Spleen (tissue), 11 donors: ENCODE results near the gene RAD51B. TPM values are rescaled to one million over a fixed set of nuclear protein-coding genes. Genes with fewer than 3 reads are reported as not detected.
A peak's percentile ranks its signal among the peaks of the same experiment; 100 is the strongest.
"Not testable (repeated sequence)": the region's sequence is repeated elsewhere in the genome, so short reads cannot be mapped to it uniquely, and the experiment has no call there.

Experiments
- DNase-seq: peaks from one replicate; pipeline ENCODE4 v3.0.0-alpha.2; 2020
- H3K27ac ChIP-seq, 8 donors: fragments of 200-600 bp; sonication (generic) in 7 of 8; 1 replicate in 4 of 8; 2 replicates in 4 of 8; pipeline versions ENCODE4 v1.5.0 to v1.8.0; 2016 to 2021; ENCODE audit warnings: inconsistent platforms in 4 of 8, mild to moderate bottlenecking in 4 of 8, moderate library complexity in 1 of 8
- H3K27me3 ChIP-seq, 7 donors: fragments of 200-600 bp; sonication (generic) in 6 of 7; replicated peaks in 1 of 7; 1 replicate in 4 of 7; 2 replicates in 3 of 7; pipeline versions ENCODE4 v1.5.0 to v1.8.0; 2016 to 2021; ENCODE audit warnings: inconsistent platforms in 3 of 7, mild to moderate bottlenecking in 1 of 7
- H3K36me3 ChIP-seq, 6 donors: fragments of 200-600 bp; sonication (generic) in 5 of 6; 1 replicate in 4 of 6; 2 replicates in 2 of 6; pipeline versions ENCODE4 v1.5.0 to v1.8.0; 2016 to 2021; ENCODE audit warnings: inconsistent platforms in 2 of 6
- H3K4me1 ChIP-seq, 6 donors: fragments of 200-600 bp; sonication (generic) in 5 of 6; 1 replicate in 3 of 6; 2 replicates in 3 of 6; pipeline versions ENCODE4 v1.5.0 to v1.8.0; 2016 to 2021; ENCODE audit warnings: inconsistent platforms in 3 of 6
- H3K4me3 ChIP-seq, 8 donors: fragments of 200-600 bp; sonication (generic) in 7 of 8; 1 replicate in 4 of 8; 2 replicates in 4 of 8; pipeline versions ENCODE4 v1.5.0 to v1.8.0; 2016 to 2021; ENCODE audit warnings: inconsistent platforms in 4 of 8, mild to moderate bottlenecking in 4 of 8, moderate library complexity in 2 of 8
- H3K9me3 ChIP-seq, 8 donors: fragments of 200-600 bp; sonication (generic) in 7 of 8; 1 replicate in 4 of 8; 2 replicates in 4 of 8; pipeline versions ENCODE4 v1.5.0 to v1.8.0; 2016 to 2021; ENCODE audit warnings: inconsistent platforms in 4 of 8
- POLR2A ChIP-seq, 3 donors: fragments of 450-650 bp; IDR thresholded peaks; one replicate each; pipeline ENCODE4 v1.5.1; 2017; ENCODE audit warnings: antibody characterized with exemption in 3 of 3, mild to moderate bottlenecking in 1 of 3
- POLR2AphosphoS5 ChIP-seq, 3 donors: sonication (generic); formaldehyde crosslinking; IDR thresholded peaks; one replicate each; pipeline ENCODE4 v1.5.1; 2017; ENCODE audit warnings: antibody characterized with exemption in 3 of 3
- WGBS, 5 donors: extraction: QIAGEN DNeasy Blood & Tissue Kit in 3 of 5; methylation state at CpG; one replicate each; pipeline versions ENCODE4 v1.1.5 to v1.1.7; 2013 to 2018; 5-methylcytosine and 5-hydroxymethylcytosine counted together
- intact Hi-C: fragments of 100-400 bp; cut with DNase I; formaldehyde crosslinking; loops from one replicate; pipeline ENCODE4 v1.15.0; 2023; ENCODE audit warnings: low total_unique reads
- polyA plus RNA-seq, 3 donors: library from polyadenylated mRNA; stranded (reverse); fragments of 200-250 nt; gene quantifications; one replicate each; pipeline ENCODE4 v1.2.1, GENCODE V29; 2013
- total RNA-seq, 7 donors: library from RNA; depleted of rRNA in 3 of 7; stranded (reverse); fragments of >200 nt in 3 of 7; fragmentation: NEBNext Ultra II Directional in 4 of 7; extraction: Animal tissue kit (Norgen Biotek cat#: 25700) in 4 of 7; gene quantifications; one replicate each; pipeline versions ENCODE4 v1.1.0 to v1.2.1, GENCODE V29; 2016 to 2021
- TF ChIP-seq, protein P1 (sequence below), 11 experiments: fragments of 200-600 bp in 7 of 11; fragments of 450-650 bp in 4 of 11; sonication (generic) in 4 of 11; IDR thresholded peaks in 8 of 11; conservative IDR thresholded peaks in 3 of 11; 1 replicate in 7 of 11; 2 replicates in 4 of 11; pipeline versions ENCODE4 v1.4.0 to v1.8.0; 2016 to 2021; ENCODE audit warnings: antibody characterized with exemption in 11 of 11, inconsistent platforms in 4 of 11, mild to moderate bottlenecking in 1 of 11
- donor health status: healthy with polysubstance abuse.
- donor health status: DM: no; HTN: no; CAD: no; lungs with moderate emphysema.
- donor health status: DM: no; HTN: no; CAD: no.
- donor health status: Bipolar disorder and iron deficiency.
- donor health status: healthy.
- donor health status: DM: no; HTN: no; CAD: no.
- donor health status: DM: yes; HTN: yes; CAD: no.

RAD51B gene
- total and polyA plus RNA-seq, 10 donors: 4.2 to 43.7 (median 29.8) TPM

DNA sequence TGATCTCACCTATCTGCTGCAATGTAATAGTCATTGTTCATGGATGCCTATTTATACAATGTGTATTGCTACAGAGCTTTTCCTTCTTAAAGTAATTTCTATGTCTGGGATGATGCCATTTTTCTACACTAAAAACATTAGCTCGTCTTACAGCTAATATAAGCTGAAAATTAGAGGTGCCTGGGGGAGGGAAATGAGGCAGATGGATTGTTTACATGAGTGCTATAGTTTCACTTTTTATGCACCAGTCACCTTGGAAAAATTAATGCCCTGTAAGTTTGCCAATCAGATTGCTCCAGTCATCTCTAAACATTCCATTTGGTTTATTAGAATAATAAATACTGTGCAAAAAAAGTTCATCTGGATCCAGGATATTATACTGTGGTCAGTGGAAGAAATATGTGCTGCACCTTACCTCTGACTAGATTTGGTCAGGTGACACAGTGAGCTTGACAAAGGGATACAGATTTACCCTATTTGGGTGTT lies 436.2 kb downstream of the RAD51B start:
- H3K4me1 ChIP-seq: peaks cover 6 to 57% (median 22%) of the 10 kb centered on the region in 6 donors
- no peak overlapping the region for H3K4me3 ChIP-seq
- H3K27ac ChIP-seq: no peak overlapping the region
- no peak for DNase-seq
- H3K9me3 ChIP-seq: no peaks in the 10 kb centered on the region
- intact Hi-C loops: no loop called here
- H3K27me3 ChIP-seq: no peaks in the 10 kb centered on the region
- TF ChIP-seq, protein P1, sequence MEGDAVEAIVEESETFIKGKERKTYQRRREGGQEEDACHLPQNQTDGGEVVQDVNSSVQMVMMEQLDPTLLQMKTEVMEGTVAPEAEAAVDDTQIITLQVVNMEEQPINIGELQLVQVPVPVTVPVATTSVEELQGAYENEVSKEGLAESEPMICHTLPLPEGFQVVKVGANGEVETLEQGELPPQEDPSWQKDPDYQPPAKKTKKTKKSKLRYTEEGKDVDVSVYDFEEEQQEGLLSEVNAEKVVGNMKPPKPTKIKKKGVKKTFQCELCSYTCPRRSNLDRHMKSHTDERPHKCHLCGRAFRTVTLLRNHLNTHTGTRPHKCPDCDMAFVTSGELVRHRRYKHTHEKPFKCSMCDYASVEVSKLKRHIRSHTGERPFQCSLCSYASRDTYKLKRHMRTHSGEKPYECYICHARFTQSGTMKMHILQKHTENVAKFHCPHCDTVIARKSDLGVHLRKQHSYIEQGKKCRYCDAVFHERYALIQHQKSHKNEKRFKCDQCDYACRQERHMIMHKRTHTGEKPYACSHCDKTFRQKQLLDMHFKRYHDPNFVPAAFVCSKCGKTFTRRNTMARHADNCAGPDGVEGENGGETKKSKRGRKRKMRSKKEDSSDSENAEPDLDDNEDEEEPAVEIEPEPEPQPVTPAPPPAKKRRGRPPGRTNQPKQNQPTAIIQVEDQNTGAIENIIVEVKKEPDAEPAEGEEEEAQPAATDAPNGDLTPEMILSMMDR (IDR thresholded peaks at IDR 0.05 in 8 of 11, conservative IDR thresholded peaks at IDR 0.05 in 3 of 11): no peak
- no peak for TF ChIP-seq POLR2AphosphoS5 (IDR thresholded peaks at IDR 0.05)
- TF ChIP-seq POLR2A (IDR thresholded peaks at IDR 0.05): no peak
- WGBS, 5 donors: 84 to 94% (median 92%) methylated on average over 1 of the region's 1 CpG
- no peaks in the 10 kb centered on the region for H3K36me3 ChIP-seq

DNA sequence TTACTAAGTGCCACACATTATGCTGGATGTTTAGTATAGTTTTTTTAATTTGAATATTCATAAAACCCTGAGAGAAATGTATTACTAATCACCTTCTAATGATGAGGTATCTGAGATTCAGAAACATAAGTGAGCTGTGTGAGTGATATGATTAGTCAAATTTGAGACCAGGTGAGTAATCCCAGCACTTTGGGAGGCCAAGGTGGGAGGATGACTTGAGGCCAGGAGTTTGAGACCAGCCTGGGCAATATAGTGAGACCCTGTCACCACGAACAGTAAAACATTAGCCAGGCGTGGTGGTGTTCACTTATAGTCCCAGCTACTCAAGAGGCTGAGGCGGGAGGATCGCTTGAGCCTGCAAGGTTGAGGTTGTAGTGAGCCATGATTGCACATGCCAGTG lies 438.4 kb downstream of the RAD51B start:
- Histone ChIP-seq H3K9me3 (no peaks in the 10 kb centered on the region), H3K4me3 (no peak overlapping the region), H3K27me3 (no peaks in the 10 kb centered on the region), H3K27ac (no peak overlapping the region), H3K4me1 (peaks cover 0 to 57% (median 20%) of the 10 kb centered on the region in 6 donors), H3K36me3 (no peaks in the 10 kb centered on the region)
- TF ChIP-seq POLR2A (IDR thresholded peaks at IDR 0.05) (no peak), POLR2AphosphoS5 (IDR thresholded peaks at IDR 0.05) (no peak)
- TF ChIP-seq, protein P1 (IDR thresholded peaks at IDR 0.05 in 8 of 11, conservative IDR thresholded peaks at IDR 0.05 in 3 of 11): no peak
- intact Hi-C loops: no loop called here
- no peak for DNase-seq
- WGBS, 5 donors: 94 to 99% (median 95%) methylated on average over 4 of the region's 4 CpGs

DNA sequence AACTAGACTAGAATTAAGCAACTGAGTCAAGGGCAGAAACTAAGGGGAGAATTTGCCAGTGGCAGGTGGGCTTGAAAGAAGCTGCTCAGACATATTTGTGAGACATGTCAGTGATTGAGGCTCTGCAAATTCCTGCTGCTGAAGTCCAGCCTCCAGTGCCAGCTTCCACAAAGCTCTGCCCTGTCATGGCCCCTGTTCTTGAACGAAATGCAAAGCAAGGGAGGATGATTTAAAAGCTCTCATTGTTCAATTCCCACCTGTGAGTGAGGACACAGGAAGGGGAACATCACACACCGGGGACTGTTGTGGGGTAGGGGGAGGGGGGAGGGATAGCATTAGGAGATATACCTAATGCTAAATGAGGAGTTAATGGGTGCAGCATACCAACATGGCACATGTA lies 439.4 kb downstream of the RAD51B start:
- H3K4me3 ChIP-seq, H3K36me3 ChIP-seq, intact Hi-C loops, H3K9me3 ChIP-seq, H3K27ac ChIP-seq, H3K27me3 ChIP-seq, DNase-seq: not testable (repeated sequence)
- 57 to 75% (median 63%) methylated on average over 2 of the region's 2 CpGs for WGBS, 5 donors
- peaks cover 4 to 58% (median 21%) of the 10 kb centered on the region in 6 donors for H3K4me1 ChIP-seq

DNA sequence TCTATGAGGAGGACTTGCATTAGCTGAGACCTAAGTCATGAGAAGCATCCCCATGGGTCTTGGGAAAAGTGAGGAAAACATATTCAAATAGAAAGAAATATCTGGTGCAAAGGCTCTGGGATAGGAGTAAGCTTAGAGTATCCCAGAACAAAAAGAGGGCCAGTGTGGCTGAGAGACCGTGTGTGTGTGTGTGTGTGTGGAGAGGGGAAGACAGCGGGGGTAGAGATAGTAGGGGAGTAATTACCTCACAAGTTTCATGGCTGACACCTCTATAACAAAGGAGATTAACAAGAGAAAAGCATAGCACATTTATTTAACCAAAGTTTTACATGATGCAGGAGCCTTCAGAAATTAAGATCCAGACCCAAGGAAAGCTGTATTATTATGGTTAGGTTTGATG lies 440.5 kb downstream of the RAD51B start:
- TF ChIP-seq POLR2AphosphoS5 (IDR thresholded peaks at IDR 0.05): no peak
- no peak for TF ChIP-seq POLR2A (IDR thresholded peaks at IDR 0.05)
- TF ChIP-seq, protein P1 (IDR thresholded peaks at IDR 0.05 in 8 of 11, conservative IDR thresholded peaks at IDR 0.05 in 3 of 11): no peak
- Histone ChIP-seq H3K9me3 (no peaks in the 10 kb centered on the region), H3K27ac (peak overlapping the region in 1 of 8 donors; percentile 32), H3K4me1 (peaks cover 4 to 61% (median 27%) of the 10 kb centered on the region in 6 donors), H3K36me3 (no peaks in the 10 kb centered on the region), H3K27me3 (no peaks in the 10 kb centered on the region), H3K4me3 (no peak overlapping the region)
- intact Hi-C loops: loop anchor here (10.0 kb wide), 1 partner anchor 105 kb away; no protein-coding TSS in a partner anchor
- WGBS, 5 donors: 65 to 94% (median 87%) methylated on average over 2 of the region's 2 CpGs
- no peak for DNase-seq
